GM12878 (cell line): ENCODE results near the gene MAP3K21. TPM values are rescaled to one million over a fixed set of nuclear protein-coding genes. Genes with fewer than 3 reads are reported as not detected.

Source experiments
- ATAC-seq: fragments of 200-7000 bp; cut with Tn5 transposase; 3 replicates; pipeline ENCODE4 v1.9.1; 2020; ENCODE audit warnings: mild to moderate bottlenecking, moderate library complexity
- BruUV-seq: library from RNA; stranded (reverse); fragments of 400-500 nt; replicated peaks from 2 replicates; lab custom pipeline; 2021; lab: Mats Ljungman, UMichigan
- CTCF ChIA-PET: fragments of 300-600 bp; sonication (Branson Sonifier 250); formaldehyde crosslinking; extraction: SDS; loops from one replicate; lab custom pipeline; 2021; ENCODE audit warnings: inconsistent platforms; lab: Yijun Ruan, JAX
- POLR2A ChIA-PET: fragments of 350-600 bp; formaldehyde crosslinking; extraction: SDS; loops from one replicate; lab custom pipeline; 2021; ENCODE audit warnings: inconsistent platforms; lab: Charles Lee
- RAD21 ChIA-PET: fragments of 300-600 bp; sonication (Branson Sonifier 250); formaldehyde crosslinking; loops from one replicate; lab custom pipeline; 2023; ENCODE audit warnings: antibody characterized with exemption; ENCODE audit not compliant: unreplicated experiment; lab: Charles Lee
- SMC1A ChIA-PET: fragments of 300-600 bp; sonication (Branson Sonifier 250); formaldehyde crosslinking; loops from one replicate; lab custom pipeline; 2023; ENCODE audit not compliant: unreplicated experiment, uncharacterized antibody; lab: Charles Lee
- DNase-seq: peaks from one replicate; pipeline ENCODE4 v3.0.0-alpha.2; 2011; ENCODE audit warnings: low read depth, low spot score
- FAIRE-seq: peaks from 3 replicates; lab custom pipeline; 2011; peaks lifted over from hg19 to GRCh38; lab: Jason Lieb, UNC
- H2AFZ ChIP-seq: 2 replicates; pipeline ENCODE4 v1.6.0; 2011; ENCODE audit warnings: low read depth, low read length, control low read depth; ENCODE audit not compliant: control insufficient read depth
- H3K27ac ChIP-seq: 2 replicates; pipeline ENCODE4 v1.5.1; 2011; ENCODE audit warnings: control low read depth; ENCODE audit not compliant: control insufficient read depth, insufficient read depth
- H3K27me3 ChIP-seq, 2 experiments: replicated peaks in 1 of 2; 2 replicates each; pipeline versions ENCODE4 v1.6.0 to v1.6.1; 2011; ENCODE audit warnings: low read length in 1 of 2; ENCODE audit not compliant: control insufficient read depth in 2 of 2, insufficient read depth in 2 of 2
- H3K36me3 ChIP-seq, 2 experiments: 2 replicates each; pipeline ENCODE4 v1.5.1; 2011; ENCODE audit warnings: low read length in 1 of 2; ENCODE audit not compliant: control insufficient read depth in 2 of 2, insufficient read depth in 2 of 2
- H3K4me1 ChIP-seq: 2 replicates; pipeline ENCODE4 v1.6.1; 2011; ENCODE audit warnings: mild to moderate bottlenecking, low read length, moderate library complexity, mixed read lengths; ENCODE audit not compliant: control insufficient read depth, insufficient read depth
- H3K4me2 ChIP-seq: 2 replicates; pipeline ENCODE4 v1.6.0; 2011; ENCODE audit warnings: control low read depth; ENCODE audit not compliant: control insufficient read depth, insufficient read depth
- H3K4me3 ChIP-seq: fragments of 200-600 bp; sonication (generic); 2 replicates; pipeline ENCODE4 v1.5.1; 2016
- H3K79me2 ChIP-seq: 2 replicates; pipeline ENCODE4 v1.6.0; 2011; ENCODE audit warnings: low read length; ENCODE audit not compliant: control insufficient read depth, insufficient read depth
- H3K9ac ChIP-seq: 2 replicates; pipeline ENCODE4 v1.8.0; 2011; ENCODE audit warnings: low read length, control low read depth, mixed read lengths; ENCODE audit not compliant: control insufficient read depth, insufficient read depth
- H3K9me3 ChIP-seq: replicated peaks from 3 replicates; pipeline ENCODE4 v1.5.1; 2011; ENCODE audit warnings: mild to moderate bottlenecking, low read length; ENCODE audit not compliant: control insufficient read depth, insufficient read depth
- H4K20me1 ChIP-seq: 2 replicates; pipeline ENCODE4 v1.6.0; 2011; ENCODE audit not compliant: control insufficient read depth, insufficient read depth
- CBX3 ChIP-seq: fragments of 200-600 bp; sonication (generic); IDR thresholded peaks from 2 replicates; pipeline ENCODE4 v1.6.1; 2016; ENCODE audit warnings: low read depth, borderline replicate concordance
- CHD2 ChIP-seq: IDR thresholded peaks from 2 replicates; pipeline ENCODE4 v1.6.1; 2011; ENCODE audit warnings: low read depth, low read length, improper control_type of control experiment, borderline replicate concordance
- SMC3 ChIP-seq: IDR thresholded peaks from 2 replicates; pipeline ENCODE4 v1.6.1; 2011; ENCODE audit warnings: low read length, improper control_type of control experiment, borderline replicate concordance
- SPI1 ChIP-seq: IDR thresholded peaks from 2 replicates; pipeline ENCODE4 v1.6.1; 2011; ENCODE audit warnings: low read depth, mild to moderate bottlenecking, low read length, moderate library complexity, borderline replicate concordance; ENCODE audit not compliant: insufficient read depth
- STAT3 ChIP-seq: IDR thresholded peaks from 2 replicates; pipeline ENCODE4 v1.6.1; 2011; ENCODE audit warnings: low read depth, low read length, improper control_type of control experiment
- WGBS: methylation state at CpG from one replicate; pipeline ENCODE4 v1.1.6; 2016; ENCODE audit warnings: low lambda C conversion rate; ENCODE audit not compliant: insufficient replicate concordance, insufficient coverage; ENCODE audit errors: missing lambda C conversion rate; 5-methylcytosine and 5-hydroxymethylcytosine counted together
- in situ Hi-C: fragments of 300-500 bp; cut with MboI; formaldehyde crosslinking; loops from 9 replicates; pipeline ENCODE4 v1.14.3; 2018; ENCODE audit warnings: mixed read lengths
- intact Hi-C: fragments of 100-400 bp; cut with micrococcal nuclease; formaldehyde crosslinking; loops from one replicate; pipeline ENCODE4 v1.14.2; 2022; ENCODE audit not compliant: unreplicated experiment
- polyA plus RNA-seq, 11 experiments: library from polyadenylated mRNA; depleted of rRNA in 4 of 11; unstranded in 6 of 11; stranded (reverse) in 5 of 11; fragments of >200 nt; fragmentation: Nextera tagmentation in 4 of 11; fragmentation: Illumina TruSeq in 1 of 11; extraction: Ambion mirVana in 4 of 11; extraction: Trizol in 1 of 11; gene quantifications; 1 replicate in 1 of 11; 2 replicates in 10 of 11; pipeline versions ENCODE4 v1.2.1 to v1.2.3, GENCODE V29; 2011 to 2016; ENCODE audit warnings: inconsistent platforms in 2 of 11, missing spikeins in 2 of 11, low read depth in 1 of 11
- total RNA-seq, 4 experiments: library from RNA; depleted of rRNA in 3 of 4; stranded (reverse); fragments of >200 nt in 3 of 4; fragmentation: Illumina TruSeq in 1 of 4; extraction: Trizol in 1 of 4; gene quantifications; 2 replicates each; pipeline versions ENCODE4 v1.2.1 to v1.2.3, GENCODE V29; 2013 to 2021
- TF ChIP-seq, protein P1 (sequence below): IDR thresholded peaks from 2 replicates; pipeline ENCODE4 v1.6.1; 2012; ENCODE audit warnings: mild to moderate bottlenecking, low read depth, low read length

Gene MAP3K21
- total and polyA plus RNA-seq, 10 of the 15 experiments (the other 5 are each of a cell fraction or from before 2014, with no cell fraction given), result 0.02 to 0.21 (median 0.09) TPM; not detected in 1

DNA sequence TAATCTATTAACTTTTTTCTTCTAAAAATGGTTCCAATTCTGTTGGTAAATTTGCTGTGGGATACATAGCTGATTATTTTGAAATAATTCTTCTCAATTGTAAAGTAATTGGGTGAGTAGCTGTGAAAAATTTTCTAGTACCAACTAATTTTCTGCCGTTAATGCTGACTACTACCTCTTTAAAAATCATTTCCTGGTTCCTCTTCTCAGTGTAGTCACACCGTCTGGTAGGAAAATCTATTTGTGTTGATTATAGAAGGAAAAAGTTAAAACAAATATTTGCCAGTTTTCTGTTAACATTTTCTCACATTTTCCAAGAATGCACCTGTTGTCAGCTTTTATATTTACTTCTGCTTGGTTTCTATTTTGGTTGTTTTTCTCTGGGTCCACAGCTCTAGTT lies 82.0 kb downstream of the MAP3K21 start:
- H3K9me3 ChIP-seq, result no peaks in the 10 kb centered on the region
- no peaks in the 10 kb centered on the region; a peak in 1 of 4 replicates for H3K27me3 ChIP-seq
- no peak overlapping the region for H3K27ac ChIP-seq
- no peaks in the 10 kb centered on the region for H4K20me1 ChIP-seq
- no peak for TF ChIP-seq SMC3
- no peak for TF ChIP-seq CHD2
- no peak for TF ChIP-seq SPI1
- TF ChIP-seq, protein P1, sequence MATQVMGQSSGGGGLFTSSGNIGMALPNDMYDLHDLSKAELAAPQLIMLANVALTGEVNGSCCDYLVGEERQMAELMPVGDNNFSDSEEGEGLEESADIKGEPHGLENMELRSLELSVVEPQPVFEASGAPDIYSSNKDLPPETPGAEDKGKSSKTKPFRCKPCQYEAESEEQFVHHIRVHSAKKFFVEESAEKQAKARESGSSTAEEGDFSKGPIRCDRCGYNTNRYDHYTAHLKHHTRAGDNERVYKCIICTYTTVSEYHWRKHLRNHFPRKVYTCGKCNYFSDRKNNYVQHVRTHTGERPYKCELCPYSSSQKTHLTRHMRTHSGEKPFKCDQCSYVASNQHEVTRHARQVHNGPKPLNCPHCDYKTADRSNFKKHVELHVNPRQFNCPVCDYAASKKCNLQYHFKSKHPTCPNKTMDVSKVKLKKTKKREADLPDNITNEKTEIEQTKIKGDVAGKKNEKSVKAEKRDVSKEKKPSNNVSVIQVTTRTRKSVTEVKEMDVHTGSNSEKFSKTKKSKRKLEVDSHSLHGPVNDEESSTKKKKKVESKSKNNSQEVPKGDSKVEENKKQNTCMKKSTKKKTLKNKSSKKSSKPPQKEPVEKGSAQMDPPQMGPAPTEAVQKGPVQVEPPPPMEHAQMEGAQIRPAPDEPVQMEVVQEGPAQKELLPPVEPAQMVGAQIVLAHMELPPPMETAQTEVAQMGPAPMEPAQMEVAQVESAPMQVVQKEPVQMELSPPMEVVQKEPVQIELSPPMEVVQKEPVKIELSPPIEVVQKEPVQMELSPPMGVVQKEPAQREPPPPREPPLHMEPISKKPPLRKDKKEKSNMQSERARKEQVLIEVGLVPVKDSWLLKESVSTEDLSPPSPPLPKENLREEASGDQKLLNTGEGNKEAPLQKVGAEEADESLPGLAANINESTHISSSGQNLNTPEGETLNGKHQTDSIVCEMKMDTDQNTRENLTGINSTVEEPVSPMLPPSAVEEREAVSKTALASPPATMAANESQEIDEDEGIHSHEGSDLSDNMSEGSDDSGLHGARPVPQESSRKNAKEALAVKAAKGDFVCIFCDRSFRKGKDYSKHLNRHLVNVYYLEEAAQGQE, result no peak
- TF ChIP-seq STAT3, result no peak
- TF ChIP-seq CBX3, result no peak
- RAD21 ChIA-PET, result no interaction called here
- BruUV-seq, result no TSS peak
- no peak overlapping the region for H2AFZ ChIP-seq
- H3K4me1 ChIP-seq, result no peaks in the 10 kb centered on the region
- intact Hi-C loops (no loop called here), in situ Hi-C loops (no loop called here)
- H3K4me3 ChIP-seq, result no peak overlapping the region
- no peak overlapping the region for H3K9ac ChIP-seq
- DNase-seq (no peak), ATAC-seq (no peak), FAIRE-seq (no peak)
- H3K79me2 ChIP-seq, result no peaks in the 10 kb centered on the region
- no peaks in the 10 kb centered on the region for H3K36me3 ChIP-seq
- SMC1A ChIA-PET, result interaction anchor here (1.2 to 1.4 kb wide), 2 partner anchors 21 to 31 kb away, joined by 3 read pairs; no protein-coding TSS in a partner anchor
- H3K4me2 ChIP-seq, result no peak overlapping the region
- WGBS, result 26% methylated on average over 2 of the region's 2 CpGs
- POLR2A ChIA-PET, result no interaction called here
- CTCF ChIA-PET, result interaction anchor here (0.6 to 2.2 kb wide), 3 partner anchors 14 to 424 kb away, joined by 3 to 6 read pairs (median 3); no protein-coding TSS in a partner anchor
